CD4-positive, alpha-beta T cell treated with Interferon gamma for 1 hour (primary cell): ENCODE data around the gene RSBN1L.
"Not testable (repeated sequence)": the region's sequence is repeated elsewhere in the genome, so short reads cannot be mapped to it uniquely, and the experiment has no call there.

Source experiments
- DNase-seq: peaks from one replicate; pipeline ENCODE4 v3.0.0-alpha.2; 2020

RSBN1L gene

DNA sequence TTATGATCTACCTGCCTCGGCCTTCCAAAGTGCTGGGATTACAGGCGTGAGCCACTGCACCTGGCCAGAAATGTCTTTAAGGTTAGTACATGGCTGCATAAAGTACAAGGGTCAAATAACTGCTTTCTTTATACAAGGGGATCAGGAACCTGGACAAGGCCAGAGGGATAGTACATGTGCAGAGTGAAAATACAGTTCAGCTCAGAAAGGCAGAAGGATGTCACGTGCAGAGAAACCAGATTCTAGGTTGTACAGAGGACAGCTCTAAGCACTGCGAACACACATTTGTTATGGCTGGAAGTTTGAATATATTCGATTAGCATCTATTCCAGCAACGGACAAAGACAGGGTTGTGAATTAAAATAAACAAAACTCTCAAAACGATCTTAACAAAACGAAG is 6.0 kb upstream of the RSBN1L start:
- no peak for DNase-seq

DNA sequence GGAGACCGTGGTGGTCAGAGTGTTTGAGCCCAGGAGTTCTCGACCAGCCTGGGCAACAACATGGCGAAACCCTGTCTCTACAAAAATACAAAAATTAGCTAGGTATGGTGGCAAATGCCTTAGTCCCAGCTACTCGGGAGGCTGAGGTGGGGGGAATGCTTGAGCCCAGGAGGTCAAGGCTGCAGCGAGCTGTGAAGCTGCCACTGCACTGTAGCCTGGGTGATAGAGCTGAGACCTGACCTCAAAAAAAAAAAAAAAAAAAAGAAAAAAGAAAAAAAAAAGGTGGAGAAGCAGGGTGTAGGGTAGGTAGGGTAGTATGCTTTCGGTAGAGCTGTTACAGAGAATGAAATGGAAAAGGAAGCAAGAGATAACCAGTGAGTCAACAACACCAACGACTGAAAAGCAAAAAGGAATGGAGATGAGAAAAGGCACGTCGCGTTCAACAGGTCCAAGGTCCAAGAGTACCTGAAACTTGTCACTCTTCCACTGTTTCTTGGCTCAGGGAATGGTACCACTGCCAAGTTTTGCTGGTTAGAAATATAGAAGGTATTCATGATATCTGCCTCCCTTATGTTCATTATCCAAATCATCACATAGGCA is 4.3 kb upstream of the RSBN1L start:
- DNase-seq, result no peak

DNA sequence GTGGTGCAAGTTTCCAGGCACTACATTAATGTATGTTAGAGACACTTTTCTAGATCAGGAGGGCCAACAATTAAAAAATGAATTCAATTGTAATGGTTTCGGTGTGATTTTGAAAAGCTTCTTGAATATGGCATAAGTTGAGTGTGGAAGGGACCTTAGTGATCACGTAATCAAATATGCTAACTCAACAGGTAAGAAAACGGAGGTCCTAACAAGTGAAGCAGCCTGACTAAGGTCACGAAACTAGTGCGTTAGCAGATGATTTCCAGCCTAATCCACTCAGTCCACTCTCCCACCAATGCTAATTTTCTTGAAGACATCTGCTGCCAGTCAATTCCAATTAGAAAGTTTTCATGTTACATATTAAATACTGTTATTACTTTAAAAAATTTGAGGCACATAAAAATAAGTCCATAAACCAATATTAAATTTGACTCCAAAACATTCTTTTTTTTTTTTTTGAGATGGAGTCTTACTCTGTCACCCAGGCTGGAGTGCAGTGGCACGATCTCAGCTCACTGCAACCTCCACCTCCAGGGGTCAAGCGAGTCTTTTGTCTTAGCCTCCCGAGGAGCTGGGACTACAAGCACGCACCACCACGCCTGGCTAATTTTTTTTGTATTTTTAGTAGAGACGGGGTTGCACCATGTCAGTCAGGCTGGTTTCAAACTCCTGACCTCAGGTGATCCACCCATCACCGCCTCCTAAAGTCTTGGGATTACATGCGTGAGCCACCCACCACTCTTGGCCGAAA is 2.3 kb upstream of the RSBN1L start:
- DNase-seq, result no peak

DNA sequence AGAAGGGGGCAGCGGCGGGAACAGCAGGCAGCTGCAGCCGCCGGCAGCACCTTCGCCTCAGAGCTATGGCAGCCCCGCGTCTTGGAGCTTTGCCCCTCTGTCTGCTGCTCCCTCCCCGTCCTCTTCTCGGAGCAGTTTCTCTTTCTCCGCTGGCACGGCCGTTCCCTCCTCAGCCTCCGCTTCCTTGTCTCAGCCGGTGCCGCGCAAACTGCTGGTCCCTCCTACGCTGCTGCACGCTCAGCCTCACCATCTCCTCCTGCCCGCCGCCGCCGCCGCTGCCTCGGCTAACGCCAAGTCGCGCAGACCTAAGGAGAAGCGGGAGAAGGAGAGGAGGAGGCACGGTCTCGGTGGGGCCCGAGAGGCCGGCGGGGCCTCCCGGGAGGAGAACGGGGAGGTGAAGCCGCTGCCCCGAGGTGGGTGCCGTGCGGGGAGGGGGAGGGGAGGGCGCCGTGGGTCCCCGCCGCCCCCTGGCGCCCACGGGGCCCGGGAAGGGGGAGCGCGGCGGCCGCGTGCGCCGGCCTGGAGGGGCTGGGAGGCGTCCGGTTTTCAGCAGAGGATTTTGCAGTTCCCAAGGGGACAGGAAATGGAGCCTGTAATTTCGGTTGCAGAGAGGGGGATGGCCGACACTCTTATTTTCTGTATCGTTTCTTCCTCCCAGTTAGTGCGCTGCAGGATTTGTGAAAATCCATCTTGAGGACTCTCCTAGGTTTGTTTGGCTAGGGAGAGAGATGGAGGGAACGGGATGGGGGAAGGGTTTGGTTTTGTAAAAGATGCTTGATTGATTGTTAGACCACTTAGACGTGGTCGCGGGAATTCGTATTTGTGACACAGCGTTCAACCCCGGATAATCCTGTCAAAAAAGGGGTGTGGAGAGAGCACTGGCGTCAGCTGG is 630 bp downstream of the RSBN1L start:
- DNase-seq, result peak; percentile 35

DNA sequence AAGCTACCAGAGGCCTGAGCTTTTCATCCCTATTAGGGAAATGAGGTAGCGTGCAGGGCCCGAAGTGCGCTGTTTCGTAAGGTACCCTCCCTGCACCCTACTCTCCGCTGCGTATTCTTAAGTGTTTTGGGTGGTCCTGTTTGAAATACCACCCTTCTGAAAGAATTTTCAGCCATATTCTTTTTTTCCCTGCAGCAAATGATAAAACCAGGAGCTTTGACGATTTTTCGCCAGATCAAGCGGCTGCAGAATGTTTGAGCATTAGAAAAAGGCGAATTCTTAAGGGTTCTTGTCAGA is 1.2 kb downstream of the RSBN1L start:
- DNase-seq, result no peak

DNA sequence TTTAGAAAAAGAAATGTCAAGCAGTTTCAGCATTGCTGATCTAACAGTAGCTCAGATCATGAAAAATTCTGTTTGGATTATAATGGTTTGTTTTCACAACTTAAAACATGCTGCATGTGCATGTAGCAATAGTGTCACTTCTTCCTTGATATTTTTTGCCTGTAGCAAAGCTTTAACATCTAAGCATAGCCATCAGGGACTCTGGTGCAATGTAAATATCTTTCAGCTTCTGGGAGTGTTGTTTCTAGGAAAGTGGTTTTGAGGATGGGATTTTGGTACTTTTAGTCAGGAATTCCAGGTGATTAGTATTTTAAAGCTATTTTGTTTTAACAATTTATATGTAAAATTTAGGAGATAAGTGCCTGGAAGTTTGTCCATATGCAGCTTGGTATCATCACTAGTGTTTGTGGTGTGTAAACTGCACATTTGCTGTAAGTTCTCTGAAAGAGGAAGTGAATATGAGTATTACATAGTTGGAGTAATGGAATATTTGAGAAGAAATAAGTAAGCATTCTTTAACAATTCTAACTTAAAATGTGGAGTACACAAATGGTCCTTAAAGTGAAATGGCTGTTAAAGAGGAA is 1.9 kb downstream of the RSBN1L start:
- DNase-seq, result no peak

DNA sequence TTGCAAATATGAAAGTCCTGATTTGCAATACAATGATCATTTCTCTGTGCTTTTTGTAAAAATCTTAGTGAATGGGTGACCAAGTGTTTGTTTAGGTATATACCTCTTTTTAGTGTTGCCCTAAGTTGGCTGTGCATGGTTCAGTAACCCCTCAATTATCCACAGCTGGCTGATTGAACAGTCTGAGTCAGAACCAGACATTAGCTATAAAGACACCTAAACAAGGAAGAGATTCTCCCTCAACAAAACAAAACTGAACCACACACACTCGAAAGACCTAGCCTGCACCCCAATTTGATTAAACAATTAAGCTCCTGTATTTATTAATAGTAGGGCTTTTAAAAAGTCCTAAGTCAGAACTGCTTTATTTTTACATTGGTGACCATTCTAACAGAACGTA is 2.8 kb downstream of the RSBN1L start:
- DNase-seq, result no peak

DNA sequence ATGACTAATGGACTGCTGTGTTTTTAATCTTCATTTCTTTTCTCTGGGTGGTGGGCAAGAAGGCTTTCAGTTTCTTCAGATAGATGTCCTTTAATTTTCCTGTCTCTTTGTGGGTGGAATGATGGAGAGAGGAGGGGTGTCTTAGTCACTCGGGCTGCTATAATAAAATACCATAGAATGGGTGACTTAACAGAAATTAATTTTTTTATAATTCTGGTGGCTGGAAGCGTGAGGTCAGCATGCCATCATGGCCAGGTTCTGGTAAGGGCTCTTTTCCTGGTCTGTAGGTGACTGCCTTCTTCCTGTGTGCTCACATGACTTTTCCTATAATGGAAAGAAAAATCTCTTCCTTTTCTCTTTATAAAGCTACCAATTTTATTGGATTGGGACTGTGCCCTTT is 6.3 kb downstream of the RSBN1L start:
- no peak for DNase-seq

DNA sequence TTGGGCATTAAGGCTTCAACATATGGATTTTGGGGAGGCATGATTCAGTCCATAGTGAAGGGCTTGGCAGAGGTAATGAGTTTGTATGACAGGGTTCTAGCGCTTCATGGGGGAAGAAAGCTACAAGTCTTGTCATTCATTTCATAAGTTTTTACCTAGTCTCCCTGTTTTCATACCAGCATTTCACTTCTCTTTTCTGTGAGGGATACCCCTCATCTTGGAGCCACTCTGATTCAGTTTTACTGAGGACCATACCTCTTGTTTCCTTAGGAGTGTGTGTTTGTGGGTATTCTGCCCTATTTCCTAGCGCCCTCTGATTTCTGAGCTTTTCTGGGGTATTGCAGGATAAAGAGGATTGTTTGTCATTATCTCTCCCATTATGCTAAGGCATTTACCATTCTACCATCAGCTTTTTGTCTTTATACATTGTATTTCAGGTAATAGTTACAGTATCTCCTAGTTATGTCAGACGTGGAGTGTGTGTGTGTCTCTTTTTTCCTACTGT is 6.8 kb downstream of the RSBN1L start:
- no peak for DNase-seq

DNA sequence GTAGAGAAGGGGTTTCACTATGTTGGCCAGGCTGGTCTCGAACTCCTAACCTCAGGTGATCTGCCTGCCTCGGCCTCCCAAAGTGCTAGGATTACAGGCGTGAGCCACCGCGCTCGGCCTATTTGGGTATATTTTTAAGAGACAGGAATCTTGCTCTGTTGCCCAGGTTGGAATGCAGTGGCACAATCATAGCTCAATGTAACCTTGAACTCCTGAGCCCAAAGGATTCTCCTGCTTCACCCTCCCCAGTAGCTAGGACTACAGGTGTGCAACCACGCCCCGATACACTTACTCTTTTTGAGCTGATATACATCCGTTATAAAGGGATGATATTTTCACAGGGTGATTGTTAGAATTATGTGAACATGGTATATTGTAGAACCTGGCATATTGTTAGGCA is 7.4 kb downstream of the RSBN1L start:
- not testable (repeated sequence) for DNase-seq

DNA sequence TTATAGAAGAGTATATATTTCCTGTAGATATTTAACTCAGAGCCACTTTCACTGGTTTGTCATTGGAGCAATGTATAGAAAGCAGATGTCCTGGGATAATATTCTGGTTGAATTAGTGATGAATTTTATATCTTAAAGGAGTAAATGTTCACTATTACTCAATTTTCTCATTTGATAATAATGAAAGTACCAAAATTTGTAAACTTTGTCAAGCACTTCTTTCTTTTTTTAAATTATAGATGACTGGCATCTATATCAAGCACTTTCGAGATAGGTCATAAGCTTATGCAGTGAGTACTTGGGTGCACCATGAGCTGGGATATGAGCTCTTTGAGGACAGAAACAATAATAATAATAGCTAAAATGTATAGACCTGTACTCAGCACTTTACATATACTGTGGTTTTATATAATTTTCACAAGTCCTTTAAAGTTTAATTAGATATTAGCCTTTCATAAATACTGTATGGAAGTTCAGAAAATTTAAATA is 11.3 kb downstream of the RSBN1L start:
- DNase-seq, result no peak

DNA sequence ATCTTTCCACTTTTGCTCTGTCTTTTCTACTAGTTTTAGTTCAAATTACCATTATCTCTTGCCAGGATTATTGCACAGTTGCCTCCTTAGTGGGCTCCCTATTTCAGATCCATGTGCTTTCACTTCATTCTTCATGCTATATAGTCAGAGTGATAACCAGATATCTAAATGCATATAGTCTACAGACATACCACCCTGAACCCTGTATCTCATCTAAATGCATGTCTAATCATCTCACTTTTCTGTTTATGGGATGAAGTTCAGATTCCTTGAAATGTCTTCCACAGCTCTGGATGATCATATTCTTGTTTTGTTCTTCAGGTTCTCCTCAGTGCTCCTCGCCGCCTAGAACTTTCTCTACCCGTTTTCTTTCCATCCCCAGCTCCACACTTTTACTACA is 13.8 kb downstream of the RSBN1L start:
- no peak for DNase-seq

DNA sequence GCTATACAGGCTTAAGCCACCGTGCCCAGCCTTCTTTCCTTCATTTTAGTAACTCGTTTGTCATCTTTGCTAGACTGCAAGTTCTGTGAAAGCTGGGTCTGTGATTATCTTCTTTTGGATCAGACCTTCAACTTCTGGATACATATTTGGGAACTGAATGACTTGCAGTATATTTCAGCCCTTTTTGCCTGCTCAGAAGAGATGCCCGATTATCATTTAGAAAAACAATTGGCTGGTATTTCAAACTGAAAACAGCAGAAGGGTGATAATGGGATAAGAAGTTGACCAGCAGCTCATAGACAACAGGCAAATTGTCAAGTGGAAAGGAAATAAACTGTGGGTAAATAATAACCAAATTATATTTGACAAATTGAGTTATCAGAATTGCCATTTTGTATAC is 14.6 kb downstream of the RSBN1L start:
- DNase-seq, result no peak

DNA sequence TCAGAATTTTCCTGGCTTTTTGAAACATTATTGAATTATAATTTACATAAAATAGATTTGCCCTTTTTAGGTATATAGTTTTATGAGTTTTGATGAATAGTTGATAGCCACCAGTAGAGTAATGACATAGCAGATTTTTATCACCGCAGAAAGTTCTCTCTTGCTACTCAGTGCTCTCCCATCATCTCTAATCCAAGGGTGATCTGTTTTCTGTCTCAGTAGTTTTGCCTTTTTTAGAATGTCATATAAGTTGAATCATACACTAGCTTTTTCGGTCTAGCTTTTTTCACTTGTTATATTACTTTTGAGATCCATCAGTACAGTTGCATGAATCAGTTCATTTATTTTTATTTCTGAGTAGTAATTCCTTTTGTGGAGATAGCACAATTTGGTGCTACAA is 17.9 kb downstream of the RSBN1L start:
- DNase-seq, result no peak

DNA sequence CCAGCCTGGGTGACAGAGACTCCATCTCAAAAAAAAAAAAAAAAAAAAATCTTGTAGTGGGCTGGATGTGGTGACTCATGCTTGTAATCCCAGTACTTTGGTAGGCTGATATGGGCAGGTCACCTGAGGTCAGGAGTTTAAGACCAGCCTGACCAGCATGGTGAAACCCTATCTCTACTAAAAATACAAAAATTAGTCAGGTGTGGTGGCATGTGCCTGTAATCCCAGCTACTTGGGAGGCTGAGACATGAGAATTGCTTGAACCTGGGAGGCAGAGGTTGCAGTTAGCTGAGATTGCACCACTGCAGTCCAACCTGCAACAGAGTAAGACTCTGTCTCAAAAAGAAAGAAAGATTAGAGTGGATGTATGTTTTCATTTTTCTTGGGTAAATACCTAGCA is 18.7 kb downstream of the RSBN1L start:
- not testable (repeated sequence) for DNase-seq

DNA sequence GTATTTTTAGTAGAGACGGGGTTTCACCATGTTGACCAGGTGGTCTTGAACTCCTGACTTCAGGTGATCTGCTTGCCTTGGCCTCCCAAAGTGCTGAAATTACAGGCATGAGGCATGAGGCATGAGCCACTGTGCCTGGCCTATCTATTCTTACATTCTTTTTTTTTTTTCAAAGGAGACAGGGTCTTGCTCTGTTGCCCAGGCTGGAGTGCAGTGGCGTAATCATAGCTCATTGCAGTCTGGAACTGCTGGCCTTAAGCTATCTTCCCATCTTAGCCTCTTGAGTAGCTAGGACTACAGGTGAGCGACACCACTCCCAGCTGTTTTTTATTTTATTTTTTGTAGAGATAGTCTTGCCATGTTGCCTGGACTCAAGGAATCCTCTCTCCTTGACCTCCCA is 20.5 kb downstream of the RSBN1L start:
- no peak for DNase-seq

DNA sequence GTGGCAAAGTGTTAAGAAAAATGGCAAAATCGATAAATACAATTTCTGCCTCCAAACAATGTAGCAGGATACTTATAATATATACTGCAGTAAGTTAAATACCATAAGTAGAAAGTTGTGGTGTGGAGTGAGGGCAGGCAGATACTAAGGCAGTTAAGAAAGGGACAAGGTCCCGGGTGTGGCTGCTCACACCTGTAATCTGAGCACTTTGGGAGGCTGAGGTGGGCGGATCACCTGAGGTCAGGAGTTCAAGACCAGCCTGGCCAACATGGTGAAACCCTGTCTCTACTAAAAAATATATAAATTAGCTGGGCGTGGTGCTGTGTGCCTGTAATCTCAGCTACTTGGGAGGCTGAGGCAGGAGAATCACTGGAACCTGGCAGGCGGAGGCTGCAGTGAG is 21.3 kb downstream of the RSBN1L start:
- DNase-seq, result not testable (repeated sequence)

DNA sequence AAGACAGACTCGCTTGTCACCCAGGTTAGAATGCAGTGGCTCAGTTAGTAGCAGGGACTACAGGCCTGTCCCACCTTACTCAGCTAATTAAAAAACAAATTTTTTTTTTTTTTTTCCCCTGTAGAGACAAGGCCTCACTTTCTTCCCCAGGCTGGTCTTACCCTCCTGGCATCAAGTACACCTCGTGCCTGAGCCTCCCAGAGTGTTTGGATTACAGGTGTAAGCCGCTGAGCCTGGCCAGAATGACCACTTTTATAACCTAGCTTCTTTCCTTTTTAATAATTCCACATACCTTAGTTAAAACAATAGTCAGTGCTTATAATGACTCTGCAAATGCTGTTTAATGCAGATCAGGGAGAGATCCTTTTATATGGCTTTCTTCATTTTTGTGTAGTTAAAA is 31.3 kb downstream of the RSBN1L start:
- DNase-seq, result no peak

DNA sequence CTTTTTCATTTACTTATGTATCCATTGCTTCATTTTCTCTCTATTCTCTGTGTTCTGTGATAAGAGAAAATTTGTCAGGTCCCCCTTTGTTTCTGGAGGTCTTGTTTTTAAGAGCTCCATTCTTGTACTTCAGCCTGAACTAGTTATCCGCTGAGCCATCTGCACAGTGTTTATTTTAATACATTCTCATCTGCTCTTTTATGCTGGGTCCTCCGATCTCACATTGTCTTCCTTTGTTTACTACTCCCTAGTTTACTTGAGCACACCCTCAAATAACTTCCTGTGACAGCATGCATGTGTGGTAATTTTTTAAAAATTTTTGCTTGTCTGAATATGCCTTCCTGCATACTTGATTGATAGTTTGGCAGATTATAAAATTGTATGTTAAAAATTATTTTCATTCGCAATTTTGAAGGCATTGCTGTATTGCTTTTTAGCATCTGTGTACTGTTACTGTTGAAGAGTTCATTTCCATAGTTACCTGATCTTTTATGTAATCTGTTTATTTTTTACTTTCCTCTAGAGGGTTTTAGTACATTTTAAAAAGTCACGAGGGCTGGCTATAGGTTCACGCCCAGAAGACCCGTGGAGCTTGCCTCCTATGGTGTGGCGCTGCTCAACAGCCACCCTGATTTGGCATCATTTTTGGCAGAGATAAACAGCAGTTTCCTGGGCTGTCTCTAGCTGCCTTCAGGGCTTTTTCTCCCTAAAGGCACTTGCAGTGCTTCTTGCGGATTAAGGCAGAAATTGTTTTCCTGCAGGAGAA is 31.9 kb downstream of the RSBN1L start:
- no peak for DNase-seq

DNA sequence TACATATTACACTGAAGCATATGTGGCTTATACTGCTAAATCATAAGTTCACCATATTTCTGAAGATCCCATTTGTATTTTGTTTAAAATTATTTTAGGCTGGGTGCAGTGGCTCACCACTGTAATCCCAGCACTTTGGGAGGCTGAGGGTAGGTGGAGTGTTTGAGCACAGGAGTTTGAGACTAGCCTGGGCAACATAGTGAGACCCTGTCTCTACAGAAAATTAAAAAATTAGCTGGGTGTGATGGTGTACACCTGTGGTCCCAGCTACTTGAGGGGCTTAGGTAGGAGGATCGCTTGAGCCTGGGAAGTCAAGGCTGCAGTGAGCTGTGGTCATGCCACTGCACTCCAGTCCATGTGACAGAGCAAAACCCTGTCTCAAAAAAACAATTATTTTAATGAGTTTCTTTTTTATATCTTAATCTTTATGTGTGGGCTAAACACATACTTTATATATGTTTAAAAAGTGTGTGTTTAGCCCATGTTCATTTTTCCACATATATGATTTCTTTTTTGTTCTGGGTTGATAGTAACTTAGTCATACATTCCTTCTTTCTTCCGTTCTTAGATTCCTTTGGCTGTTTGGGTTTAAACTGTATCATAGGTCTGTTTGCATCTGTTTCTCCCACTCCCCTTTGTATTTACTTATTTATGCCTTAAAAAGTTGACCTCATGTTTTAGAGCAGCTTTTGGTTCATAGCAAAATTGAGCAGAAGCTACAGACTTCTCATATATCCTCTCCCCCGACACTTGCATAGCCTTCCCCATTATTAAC is 33.5 kb downstream of the RSBN1L start:
- no peak for DNase-seq

DNA sequence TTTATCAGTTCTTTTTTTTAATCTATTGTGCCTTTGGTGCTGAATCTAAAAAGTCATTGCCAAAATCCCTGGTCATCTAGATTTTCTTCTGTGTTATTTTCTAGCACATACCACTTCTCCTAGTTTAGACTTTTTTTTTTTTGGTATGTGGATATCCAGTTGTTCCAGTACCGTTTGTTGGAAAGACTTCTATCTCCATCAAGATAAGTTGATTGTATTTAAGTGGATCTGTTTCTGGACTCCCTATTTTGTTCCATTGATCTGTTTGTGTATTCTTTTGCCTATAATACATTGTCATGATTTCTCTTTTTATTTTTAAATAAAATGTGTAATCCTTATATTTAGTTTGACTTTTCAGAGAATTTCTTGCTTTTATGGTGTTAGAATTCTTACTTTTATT is 35.5 kb downstream of the RSBN1L start:
- DNase-seq, result no peak
